Thymus (tissue), 11 donors: ENCODE data around the gene EXOC4. TPM values are rescaled to one million over a fixed set of nuclear protein-coding genes. Genes with fewer than 3 reads are reported as not detected.
"Not testable (repeated sequence)": the region's sequence is repeated elsewhere in the genome, so short reads cannot be mapped to it uniquely, and the experiment has no call there.

Source experiments
- DNase-seq, 9 donors: peaks; one replicate each; pipeline ENCODE4 v3.0.0-alpha.2; 2013; ENCODE audit warnings: low spot score in 9 of 9, low read depth in 6 of 9, missing footprints in 1 of 9
- H3K27ac ChIP-seq, 2 donors: one replicate each; pipeline ENCODE4 v1.5.1; 2013; ENCODE audit warnings: control low read depth in 1 of 2, low read depth in 1 of 2, low read length in 1 of 2, mild to moderate bottlenecking in 1 of 2, moderate library complexity in 1 of 2
- H3K27me3 ChIP-seq, 2 donors: one replicate each; pipeline ENCODE4 v1.5.1; 2013; ENCODE audit warnings: low read length in 1 of 2; ENCODE audit not compliant: control insufficient read depth in 2 of 2, insufficient read depth in 1 of 2
- H3K36me3 ChIP-seq, 2 donors: one replicate each; pipeline ENCODE4 v1.5.1; 2013; ENCODE audit warnings: low read length in 1 of 2, mild to moderate bottlenecking in 1 of 2, moderate library complexity in 1 of 2; ENCODE audit not compliant: control insufficient read depth in 2 of 2, insufficient read depth in 2 of 2
- H3K4me1 ChIP-seq, 2 donors: one replicate each; pipeline ENCODE4 v1.5.1; 2013; ENCODE audit warnings: low read length in 2 of 2; ENCODE audit not compliant: control insufficient read depth in 2 of 2, insufficient read depth in 2 of 2
- H3K4me3 ChIP-seq, 2 donors: one replicate each; pipeline ENCODE4 v1.5.1; 2013; ENCODE audit warnings: low read length in 2 of 2, control low read depth in 1 of 2, mild to moderate bottlenecking in 1 of 2
- H3K9me3 ChIP-seq, 2 donors: one replicate each; pipeline ENCODE4 v1.5.1; 2013; ENCODE audit warnings: low read length in 1 of 2, mild to moderate bottlenecking in 1 of 2; ENCODE audit not compliant: control insufficient read depth in 2 of 2, insufficient read depth in 1 of 2
- WGBS: extraction: QIAGEN DNeasy Blood & Tissue Kit; methylation state at CpG from one replicate; pipeline ENCODE4 v1.1.7; 2013; 5-methylcytosine and 5-hydroxymethylcytosine counted together
- polyA plus RNA-seq: library from polyadenylated mRNA; stranded (reverse); fragments of 200-250 nt; gene quantifications from one replicate; pipeline ENCODE4 v1.2.3, GENCODE V29; 2013
- total RNA-seq: library from RNA; stranded (reverse); fragments of 120-200 nt; gene quantifications from one replicate; pipeline ENCODE4 v1.2.4, GENCODE V29; 2013
- donor health status: healthy.

The EXOC4 gene
- total and polyA plus RNA-seq, 2 donors: 25.5 to 51.2 TPM

- Histone ChIP-seq H3K4me3 (no peak overlapping the region), H3K36me3 (peaks cover 8 to 11% of the 10 kb centered on the region in 2 donors), H3K9me3 (no peaks in the 10 kb centered on the region), H3K4me1 (no peaks in the 10 kb centered on the region), H3K27me3 (no peaks in the 10 kb centered on the region), H3K27ac (no peak overlapping the region)
- DNase-seq: peak in 1 of 9 donors; percentile 6
- 96% methylated on average over 1 of the region's 1 CpG for WGBS
These were observed 60.7 kb downstream of the EXOC4 start for GRCh38 chr7:133313575-133313974.

GRCh38 chr7:133314084-133314483 is 61.2 kb downstream of the EXOC4 start:
- no peak overlapping the region for H3K4me3 ChIP-seq
- H3K36me3 ChIP-seq: peaks cover 4 to 8% of the 10 kb centered on the region in 2 donors
- DNase-seq: no peak
- H3K4me1 ChIP-seq: no peaks in the 10 kb centered on the region
- no peak overlapping the region for H3K27ac ChIP-seq
- no peaks in the 10 kb centered on the region for H3K27me3 ChIP-seq
- 99% methylated on average over 1 of the region's 1 CpG for WGBS
- H3K9me3 ChIP-seq: no peaks in the 10 kb centered on the region

GRCh38 chr7:133315332-133316040 is 62.6 kb downstream of the EXOC4 start:
- 99% methylated on average over 6 of the region's 6 CpGs for WGBS
- Histone ChIP-seq H3K4me1 (no peaks in the 10 kb centered on the region), H3K9me3 (no peaks in the 10 kb centered on the region), H3K36me3 (peaks cover 9 to 10% of the 10 kb centered on the region in 2 donors), H3K27ac (no peak overlapping the region), H3K27me3 (no peaks in the 10 kb centered on the region), H3K4me3 (no peak overlapping the region)
- DNase-seq: no peak

GRCh38 chr7:133319842-133320241 is 67.0 kb downstream of the EXOC4 start:
- no peaks in the 10 kb centered on the region for H3K27me3 ChIP-seq
- H3K4me1 ChIP-seq: no peaks in the 10 kb centered on the region
- H3K9me3 ChIP-seq: no peaks in the 10 kb centered on the region
- H3K27ac ChIP-seq: no peak overlapping the region
- H3K4me3 ChIP-seq: no peak overlapping the region
- 100% methylated on average over 2 of the region's 2 CpGs for WGBS
- H3K36me3 ChIP-seq: peaks cover 9 to 15% of the 10 kb centered on the region in 2 donors
- DNase-seq: no peak

GRCh38 chr7:133320891-133321290 is 68.0 kb downstream of the EXOC4 start:
- Histone ChIP-seq H3K27ac (no peak overlapping the region), H3K27me3 (no peaks in the 10 kb centered on the region), H3K9me3 (no peaks in the 10 kb centered on the region), H3K4me3 (no peak overlapping the region), H3K36me3 (peaks cover 9 to 15% of the 10 kb centered on the region in 2 donors), H3K4me1 (no peaks in the 10 kb centered on the region)
- 97% methylated on average over 2 of the region's 2 CpGs for WGBS
- no peak for DNase-seq

- not testable (repeated sequence) for H3K4me1 ChIP-seq, DNase-seq, H3K9me3 ChIP-seq, H3K27me3 ChIP-seq, H3K27ac ChIP-seq, H3K4me3 ChIP-seq
- over 99% methylated on average over 4 of the region's 4 CpGs for WGBS
- peaks cover 10 to 15% of the 10 kb centered on the region in 2 donors for H3K36me3 ChIP-seq
These were observed 68.5 kb downstream of the EXOC4 start for GRCh38 chr7:133321366-133321765.

GRCh38 chr7:133326745-133327144 is 73.9 kb downstream of the EXOC4 start:
- not testable (repeated sequence) for H3K27ac ChIP-seq, H3K4me3 ChIP-seq, DNase-seq, H3K27me3 ChIP-seq, H3K36me3 ChIP-seq, H3K4me1 ChIP-seq, H3K9me3 ChIP-seq
- 98% methylated on average over 8 of the region's 8 CpGs for WGBS

- H3K27ac ChIP-seq, H3K9me3 ChIP-seq: not testable (repeated sequence)
- 100% methylated on average over 1 of the region's 1 CpG for WGBS
These were observed 75.1 kb downstream of the EXOC4 start for GRCh38 chr7:133328021-133328420.

GRCh38 chr7:133330085-133330484 is 77.2 kb downstream of the EXOC4 start:
- WGBS: 91% methylated on average over 6 of the region's 6 CpGs
- no peaks in the 10 kb centered on the region for H3K4me1 ChIP-seq
- no peak for DNase-seq
- H3K27ac ChIP-seq: no peak overlapping the region
- H3K36me3 ChIP-seq: peaks cover 0 to 9% of the 10 kb centered on the region in 2 donors
- peaks cover 3 to 6% of the 10 kb centered on the region in 2 donors for H3K9me3 ChIP-seq
- no peaks in the 10 kb centered on the region for H3K27me3 ChIP-seq
- no peak overlapping the region for H3K4me3 ChIP-seq

More at GRCh38 chr7:133328021-133328420, 75.1 kb downstream of the EXOC4 start:
- not testable (repeated sequence) for H3K27me3 ChIP-seq, H3K4me1 ChIP-seq, H3K36me3 ChIP-seq, H3K4me3 ChIP-seq, DNase-seq
